Measurements from ENCODE around the gene ATP8B1. TPM values are rescaled to one million over a fixed set of nuclear protein-coding genes. Genes with fewer than 3 reads are reported as not detected.

Gene ATP8B1
- total RNA-seq, 1 donor from 2014 or later: 14.4 TPM

DNA sequence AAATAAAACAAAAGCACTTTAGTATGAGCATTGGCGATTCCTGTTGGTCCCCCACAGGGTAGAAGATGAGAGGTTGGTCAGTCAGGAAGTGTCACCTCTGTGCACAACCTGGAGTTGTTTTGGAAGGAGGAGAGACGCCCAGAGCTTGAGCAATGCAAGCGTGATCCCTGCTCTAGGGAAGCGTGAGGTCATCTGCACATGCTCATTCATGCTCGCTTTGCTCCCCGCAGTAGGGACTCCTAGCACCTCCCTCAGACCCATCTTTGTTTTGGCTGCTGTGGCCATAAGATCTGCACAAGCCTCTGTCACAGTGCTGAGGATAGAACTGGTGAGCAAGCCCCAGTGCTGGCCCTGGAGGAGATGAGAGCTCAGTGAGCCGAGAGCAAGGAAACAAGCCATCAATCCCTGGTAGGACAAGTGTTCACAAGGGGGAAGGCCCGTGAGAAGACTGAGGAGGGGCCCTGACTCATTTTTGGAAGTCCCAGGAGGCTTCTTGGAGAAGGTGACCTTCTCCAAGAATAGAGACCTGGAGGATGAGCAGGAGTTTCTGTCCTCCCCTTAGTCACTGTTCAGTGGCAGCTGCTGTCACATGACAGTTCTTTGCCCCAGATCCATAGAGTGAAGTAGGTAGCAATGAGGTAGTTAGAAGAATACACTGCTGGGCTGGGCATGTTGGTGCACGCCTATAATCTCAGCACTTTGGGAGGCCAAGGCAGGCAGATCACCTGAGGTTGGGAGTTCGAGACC, 13.3 kb upstream of the ATP8B1 start:
- no peak overlapping the region for H3K4me3 ChIP-seq (ENCODE audit: low read depth, low read length)
- no peak for DNase-seq (ENCODE audit: low read depth)
- TF ChIP-seq, protein P1, sequence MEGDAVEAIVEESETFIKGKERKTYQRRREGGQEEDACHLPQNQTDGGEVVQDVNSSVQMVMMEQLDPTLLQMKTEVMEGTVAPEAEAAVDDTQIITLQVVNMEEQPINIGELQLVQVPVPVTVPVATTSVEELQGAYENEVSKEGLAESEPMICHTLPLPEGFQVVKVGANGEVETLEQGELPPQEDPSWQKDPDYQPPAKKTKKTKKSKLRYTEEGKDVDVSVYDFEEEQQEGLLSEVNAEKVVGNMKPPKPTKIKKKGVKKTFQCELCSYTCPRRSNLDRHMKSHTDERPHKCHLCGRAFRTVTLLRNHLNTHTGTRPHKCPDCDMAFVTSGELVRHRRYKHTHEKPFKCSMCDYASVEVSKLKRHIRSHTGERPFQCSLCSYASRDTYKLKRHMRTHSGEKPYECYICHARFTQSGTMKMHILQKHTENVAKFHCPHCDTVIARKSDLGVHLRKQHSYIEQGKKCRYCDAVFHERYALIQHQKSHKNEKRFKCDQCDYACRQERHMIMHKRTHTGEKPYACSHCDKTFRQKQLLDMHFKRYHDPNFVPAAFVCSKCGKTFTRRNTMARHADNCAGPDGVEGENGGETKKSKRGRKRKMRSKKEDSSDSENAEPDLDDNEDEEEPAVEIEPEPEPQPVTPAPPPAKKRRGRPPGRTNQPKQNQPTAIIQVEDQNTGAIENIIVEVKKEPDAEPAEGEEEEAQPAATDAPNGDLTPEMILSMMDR (conservative IDR thresholded peaks at IDR 0.05; ENCODE audit: low read depth, low read length): no peak

DNA sequence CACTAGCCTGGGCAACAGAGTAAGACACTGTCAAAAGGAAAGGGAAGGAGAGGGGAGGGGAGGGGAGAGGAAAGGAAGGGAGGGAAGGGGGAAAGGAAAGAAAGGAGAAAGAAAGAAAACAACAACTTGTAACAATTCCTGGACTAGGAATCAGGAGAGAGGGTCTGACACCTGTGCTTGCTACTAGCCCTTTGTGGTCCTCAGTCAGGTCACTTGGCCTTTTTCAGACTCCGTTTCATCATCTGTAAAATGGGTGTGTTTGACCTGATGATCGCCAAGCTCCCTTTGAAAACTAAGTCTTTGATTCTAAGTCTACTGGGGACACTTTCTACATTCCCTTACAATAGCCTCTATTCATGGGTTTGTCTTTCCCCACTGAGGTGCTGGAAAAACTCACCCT, 11.4 kb upstream of the ATP8B1 start:
- TF ChIP-seq, protein P1 (conservative IDR thresholded peaks at IDR 0.05; ENCODE audit: low read depth, low read length): no peak
- DNase-seq (ENCODE audit: low read depth): no peak
- H3K4me3 ChIP-seq (ENCODE audit: low read depth, low read length): no peak overlapping the region

DNA sequence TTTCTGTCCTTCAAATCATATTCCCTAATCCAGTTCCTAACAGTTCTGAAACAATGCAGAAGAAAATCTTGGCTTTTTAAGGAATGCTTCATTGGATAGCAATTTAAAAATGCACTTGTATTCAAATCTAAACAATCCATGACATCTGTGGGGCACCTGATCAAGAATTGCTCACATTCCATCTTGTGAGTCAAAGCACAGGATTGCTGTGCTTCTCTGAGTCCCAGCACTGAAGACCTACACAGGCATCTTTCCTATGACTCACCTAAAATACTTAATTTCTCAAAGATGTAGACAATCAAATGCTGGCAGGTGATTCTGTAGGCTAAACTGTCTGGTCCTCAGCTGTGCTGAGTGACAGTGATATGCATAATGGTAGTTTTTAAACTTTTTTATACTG, 10.1 kb upstream of the ATP8B1 start:
- DNase-seq (ENCODE audit: low read depth): peak; percentile 93
- no peak overlapping the region for H3K4me3 ChIP-seq (ENCODE audit: low read depth, low read length)
- TF ChIP-seq, protein P1 (conservative IDR thresholded peaks at IDR 0.05; ENCODE audit: low read depth, low read length): no peak

DNA sequence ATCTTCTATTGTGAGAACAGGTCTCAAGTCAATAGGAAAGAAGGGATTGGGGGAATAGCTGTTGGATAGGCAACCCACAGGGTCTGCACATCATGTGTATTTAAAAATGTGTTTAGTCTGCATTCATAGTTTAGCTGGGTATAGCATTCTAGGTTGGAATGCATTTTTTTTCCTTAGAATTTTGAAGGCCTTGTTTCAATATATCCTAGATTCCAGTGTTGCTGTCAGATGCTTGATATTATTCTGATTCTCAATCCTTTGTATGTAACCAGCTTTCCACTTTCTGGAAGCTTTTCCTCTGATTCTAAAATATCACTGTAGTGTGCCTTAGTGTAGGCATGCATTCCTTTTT, 9.0 kb upstream of the ATP8B1 start:
- DNase-seq (ENCODE audit: low read depth): no peak
- H3K4me3 ChIP-seq (ENCODE audit: low read depth, low read length): no peak overlapping the region
- TF ChIP-seq, protein P1 (conservative IDR thresholded peaks at IDR 0.05; ENCODE audit: low read depth, low read length): no peak

DNA sequence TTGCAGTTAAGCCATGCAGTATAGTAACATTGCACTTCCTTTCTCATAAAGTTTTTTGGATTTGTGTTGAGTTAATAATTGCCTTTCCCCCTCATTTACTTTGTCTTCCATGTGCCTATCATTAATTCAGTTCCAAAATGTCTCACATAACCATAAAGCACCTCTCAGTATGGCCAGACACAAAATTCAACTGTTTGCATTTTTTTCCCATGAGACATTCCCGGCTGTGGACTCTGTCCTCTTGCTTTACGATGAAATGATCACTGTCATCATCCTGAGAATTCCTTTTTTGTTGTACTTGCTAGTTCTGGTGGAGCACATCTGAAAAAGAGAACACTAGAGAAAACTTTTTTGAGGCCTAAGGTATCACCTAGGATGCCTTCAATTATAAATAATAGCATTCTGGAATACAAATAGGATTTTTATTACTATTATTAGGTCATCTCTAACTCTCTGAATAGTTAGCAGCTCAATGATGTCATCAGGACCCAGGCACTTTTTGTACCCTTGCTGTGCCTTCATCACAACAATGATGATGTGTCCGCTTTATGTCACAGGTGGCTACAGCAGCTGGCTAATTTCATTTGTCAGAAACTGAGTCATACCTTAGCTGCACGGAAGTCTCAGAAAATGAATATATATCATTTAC, 8.5 kb upstream of the ATP8B1 start:
- no peak for DNase-seq (ENCODE audit: low read depth)
- no peak overlapping the region for H3K4me3 ChIP-seq (ENCODE audit: low read depth, low read length)
- TF ChIP-seq, protein P1 (conservative IDR thresholded peaks at IDR 0.05; ENCODE audit: low read depth, low read length): no peak

DNA sequence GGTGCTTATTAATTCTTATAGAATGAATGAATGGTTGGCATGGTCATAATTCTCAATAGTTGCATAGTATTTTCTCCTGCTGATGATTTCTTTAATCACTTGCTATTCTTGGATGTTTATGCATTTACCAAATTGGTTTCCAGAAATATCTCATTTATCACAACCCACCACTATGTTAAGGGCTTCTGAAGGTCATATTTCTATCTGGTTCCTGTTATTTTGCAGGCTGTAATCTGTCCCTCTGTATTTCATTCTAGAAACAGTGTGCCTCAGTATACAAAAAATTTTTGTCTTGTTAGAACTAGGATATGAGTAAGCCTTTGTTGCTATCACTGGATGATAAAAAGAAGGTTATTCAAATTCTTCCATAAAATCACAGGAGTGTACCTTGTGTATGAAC, 6.1 kb upstream of the ATP8B1 start:
- no peak overlapping the region for H3K4me3 ChIP-seq (ENCODE audit: low read depth, low read length)
- DNase-seq (ENCODE audit: low read depth): no peak
- TF ChIP-seq, protein P1 (conservative IDR thresholded peaks at IDR 0.05; ENCODE audit: low read depth, low read length): no peak

Measured in epithelial cell of proximal tubule (primary cell).